ENCODE measurements around the gene IFI44L. TPM values are rescaled to one million over a fixed set of nuclear protein-coding genes. Genes with fewer than 3 reads are reported as not detected.

The IFI44L gene
- total RNA-seq, 2 donors from 2014 or later = 3.3 to 4.4 TPM

- H3K27ac ChIP-seq = peak overlapping the region; percentile 80 to 81
These were observed 2.3 kb downstream of the IFI44L start for GRCh38 chr1:78622548-78622947.

GRCh38 chr1:78624035-78624434 is 3.8 kb downstream of the IFI44L start:
- no peaks in the 10 kb centered on the region for H3K36me3 ChIP-seq
- no peaks in the 10 kb centered on the region for H3K9me3 ChIP-seq
- no peak for DNase-seq (ENCODE audit: low spot score)
- no peaks in the 10 kb centered on the region for H3K27me3 ChIP-seq
- H3K27ac ChIP-seq = peak overlapping the region; percentile 56 to 80
- no peak for TF ChIP-seq CTCF (IDR thresholded peaks at IDR 0.05)
- H3K4me1 ChIP-seq = peaks cover 0 to 4% of the 10 kb centered on the region in 2 donors
- no peak overlapping the region for H3K4me3 ChIP-seq

More at GRCh38 chr1:78622548-78622947, 2.3 kb downstream of the IFI44L start:
- H3K4me1 ChIP-seq = peaks cover 0 to 8% of the 10 kb centered on the region in 2 donors
- no peaks in the 10 kb centered on the region for H3K9me3 ChIP-seq
- H3K27me3 ChIP-seq = no peaks in the 10 kb centered on the region
- DNase-seq (ENCODE audit: low spot score) = no peak
- no peaks in the 10 kb centered on the region for H3K36me3 ChIP-seq
- H3K4me3 ChIP-seq = peak overlapping the region in 1 of 2 donors; percentile 26
- no peak for TF ChIP-seq CTCF (IDR thresholded peaks at IDR 0.05)

- Histone ChIP-seq H3K36me3 (no peaks in the 10 kb centered on the region), H3K27ac (no peak overlapping the region), H3K27me3 (no peaks in the 10 kb centered on the region), H3K4me1 (no peaks in the 10 kb centered on the region), H3K9me3 (no peaks in the 10 kb centered on the region), H3K4me3 (no peak overlapping the region)
- DNase-seq (ENCODE audit: low spot score) = no peak
- no peak for TF ChIP-seq CTCF (IDR thresholded peaks at IDR 0.05)
These were observed 7.1 kb downstream of the IFI44L start for GRCh38 chr1:78627321-78627720.

GRCh38 chr1:78630600-78630999 is 10.4 kb downstream of the IFI44L start:
- no peak for TF ChIP-seq CTCF (IDR thresholded peaks at IDR 0.05)
- H3K9me3 ChIP-seq = no peaks in the 10 kb centered on the region
- H3K27ac ChIP-seq = no peak overlapping the region
- no peak overlapping the region for H3K4me3 ChIP-seq
- H3K27me3 ChIP-seq = no peaks in the 10 kb centered on the region
- DNase-seq (ENCODE audit: low spot score) = no peak
- no peaks in the 10 kb centered on the region for H3K36me3 ChIP-seq
- no peaks in the 10 kb centered on the region for H3K4me1 ChIP-seq

GRCh38 chr1:78633209-78633608 is 13.0 kb downstream of the IFI44L start:
- no peaks in the 10 kb centered on the region for H3K4me1 ChIP-seq
- no peak for DNase-seq (ENCODE audit: low spot score)
- H3K27me3 ChIP-seq = no peaks in the 10 kb centered on the region
- no peak overlapping the region for H3K4me3 ChIP-seq
- H3K36me3 ChIP-seq = no peaks in the 10 kb centered on the region
- no peak overlapping the region for H3K27ac ChIP-seq
- no peak for TF ChIP-seq CTCF (IDR thresholded peaks at IDR 0.05)
- H3K9me3 ChIP-seq = no peaks in the 10 kb centered on the region

GRCh38 chr1:78640462-78640861 is 20.2 kb downstream of the IFI44L start:
- H3K9me3 ChIP-seq = no peaks in the 10 kb centered on the region
- no peaks in the 10 kb centered on the region for H3K36me3 ChIP-seq
- no peak for TF ChIP-seq CTCF (IDR thresholded peaks at IDR 0.05)
- no peak overlapping the region for H3K27ac ChIP-seq
- no peaks in the 10 kb centered on the region for H3K4me1 ChIP-seq
- H3K27me3 ChIP-seq = no peaks in the 10 kb centered on the region
- DNase-seq (ENCODE audit: low spot score) = no peak
- no peak overlapping the region for H3K4me3 ChIP-seq
